Choroid plexus epithelial cell (primary cell): ENCODE results near the gene KIF17.
A peak's percentile ranks its signal among the peaks of the same experiment; 100 is the strongest.

Source experiments
- DNase-seq: peaks from one replicate; pipeline ENCODE4 v3.0.0-alpha.2; 2010; ENCODE audit warnings: low read depth
- H3K4me3 ChIP-seq: 2 replicates; pipeline ENCODE4 v1.5.1; 2011; ENCODE audit warnings: low read depth, mild to moderate bottlenecking, control low read depth, low read length, moderate library complexity
- CTCF ChIP-seq: conservative IDR thresholded peaks from 2 replicates; pipeline ENCODE4 v1.5.1; 2011; ENCODE audit warnings: low read depth, mild to moderate bottlenecking, control low read depth, inconsistent platforms, low read length, moderate library complexity

The KIF17 gene

GRCh38 chr1:20689645-20690056 is 28.2 kb downstream of the KIF17 start:
- no peak for DNase-seq
- no peak for TF ChIP-seq CTCF
- H3K4me3 ChIP-seq: no peak overlapping the region

GRCh38 chr1:20686883-20687725 is 30.7 kb downstream of the KIF17 start:
- no peak for DNase-seq
- no peak for TF ChIP-seq CTCF
- H3K4me3 ChIP-seq: no peak overlapping the region

GRCh38 chr1:20685741-20686140 is 32.1 kb downstream of the KIF17 start:
- no peak for TF ChIP-seq CTCF
- no peak for DNase-seq

GRCh38 chr1:20685099-20685662 is 32.6 kb downstream of the KIF17 start:
- H3K4me3 ChIP-seq: no peak overlapping the region
- TF ChIP-seq CTCF: no peak
- DNase-seq: peak; percentile 38

More at GRCh38 chr1:20685741-20686140, 32.1 kb downstream of the KIF17 start:
- H3K4me3 ChIP-seq: no peak overlapping the region

- H3K4me3 ChIP-seq: no peak overlapping the region
- TF ChIP-seq CTCF: no peak
- no peak for DNase-seq
Observed at GRCh38 chr1:20684651-20685050, 33.2 kb downstream of the KIF17 start.

- DNase-seq: no peak
- TF ChIP-seq CTCF: no peak
- no peak overlapping the region for H3K4me3 ChIP-seq
Observed at GRCh38 chr1:20684050-20684620, 33.7 kb downstream of the KIF17 start.

GRCh38 chr1:20683614-20684013 is 34.2 kb downstream of the KIF17 start:
- no peak overlapping the region for H3K4me3 ChIP-seq
- DNase-seq: no peak
- TF ChIP-seq CTCF: no peak
